Retinal pigment epithelial cell (primary cell): ENCODE results near the gene LRIG2.
"Not testable (repeated sequence)": the region's sequence is repeated elsewhere in the genome, so short reads cannot be mapped to it uniquely, and the experiment has no call there.

ENCODE experiments used
- DNase-seq: peaks from one replicate; pipeline ENCODE4 v3.0.0-alpha.2; 2010; ENCODE audit warnings: low read depth
- H3K4me3 ChIP-seq: 2 replicates; pipeline ENCODE4 v1.5.1; 2011; ENCODE audit warnings: mild to moderate bottlenecking, low read length, control low read depth, moderate library complexity
- CTCF ChIP-seq: conservative IDR thresholded peaks from 2 replicates; pipeline ENCODE4 v1.5.1; 2011; ENCODE audit warnings: low read depth, low read length, control low read depth, inconsistent platforms

Gene LRIG2

DNA sequence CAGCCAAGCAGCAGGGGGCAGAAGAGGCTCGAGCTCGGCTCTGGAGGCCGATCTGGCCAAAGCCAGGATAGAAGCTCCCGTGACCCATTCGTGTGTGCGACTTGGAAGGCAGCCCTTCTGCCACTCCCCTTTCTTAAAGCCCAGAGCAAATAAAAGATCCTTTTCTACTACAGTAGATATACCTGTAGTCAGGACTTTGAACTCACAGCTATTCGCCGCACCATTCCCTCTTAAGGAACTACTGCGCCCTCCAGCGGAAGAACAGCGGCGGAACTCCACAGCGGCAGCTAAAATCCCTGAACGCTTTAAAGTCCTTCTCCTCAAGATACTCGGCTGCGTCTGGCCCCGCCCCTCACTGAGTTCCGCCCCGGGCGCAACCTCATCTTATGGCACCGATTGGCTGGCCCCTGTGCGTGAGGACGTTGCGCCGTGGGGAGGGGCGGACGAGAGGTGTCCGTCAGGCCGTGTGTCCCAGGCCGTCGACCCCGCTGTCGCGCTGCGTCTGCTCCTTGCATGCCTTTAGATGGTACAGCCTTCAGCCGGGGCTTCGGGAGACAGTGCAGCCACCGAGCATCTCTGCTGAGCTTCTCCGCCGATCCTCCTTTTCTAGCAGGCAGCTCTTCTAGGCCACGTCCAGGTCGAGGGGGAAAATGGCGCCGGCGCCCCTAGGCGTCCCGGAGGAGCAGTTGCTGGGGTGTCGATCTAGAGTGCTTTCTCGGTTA lies at the start of gene LRIG2:
LRIG2 (plus strand) TSS at position 442 of the 722 bp plus-strand sequence; CDS start at position 651, 209 bp downstream.
- H3K4me3 ChIP-seq, result peak within 1 kb of the TSS; percentile 95
- DNase-seq, result peak; percentile 94
- peak; percentile 75 for TF ChIP-seq CTCF

DNA sequence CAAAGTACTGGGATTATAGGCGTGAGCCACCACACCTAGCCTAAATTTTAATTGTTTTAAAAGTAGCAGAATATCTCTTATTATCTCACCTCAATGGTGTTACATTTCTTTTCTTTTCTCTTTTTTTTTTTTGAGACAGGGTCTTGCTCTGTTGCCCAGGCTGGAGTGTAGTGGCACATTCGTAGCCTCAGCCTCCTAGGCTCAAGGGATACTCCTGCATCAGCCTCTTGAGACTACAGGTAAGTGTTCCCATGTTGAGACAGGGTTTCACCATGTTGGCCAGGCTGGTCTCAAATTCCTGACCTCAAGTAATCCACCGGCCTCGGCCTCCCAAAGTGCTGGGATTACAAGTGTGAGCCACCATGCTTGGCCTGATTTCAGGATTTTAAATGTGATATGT lies 49.7 kb upstream of the LRIG2 start:
- DNase-seq, H3K4me3 ChIP-seq: not testable (repeated sequence)

DNA sequence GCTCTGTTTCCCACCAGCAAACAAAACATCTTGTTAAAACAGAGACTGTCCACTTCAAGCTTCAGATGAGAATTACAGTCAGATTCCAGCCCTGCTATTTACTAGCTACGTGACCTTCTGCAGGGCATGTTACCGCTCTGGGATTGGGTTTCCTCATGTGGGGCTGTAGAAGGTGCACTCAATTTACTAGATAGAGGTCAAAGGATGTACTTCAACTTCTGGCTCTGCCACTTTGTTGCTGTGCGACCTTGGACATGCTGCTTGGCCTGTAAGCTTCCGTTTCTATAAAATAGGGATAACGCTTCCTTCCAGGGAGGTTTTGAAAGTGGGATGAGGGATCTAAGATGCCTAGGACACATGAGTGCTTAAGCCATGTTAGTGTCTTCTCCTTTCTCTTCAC lies 46.0 kb upstream of the LRIG2 start:
- no peak for DNase-seq
- H3K4me3 ChIP-seq, result no peak overlapping the region
- TF ChIP-seq CTCF, result no peak

DNA sequence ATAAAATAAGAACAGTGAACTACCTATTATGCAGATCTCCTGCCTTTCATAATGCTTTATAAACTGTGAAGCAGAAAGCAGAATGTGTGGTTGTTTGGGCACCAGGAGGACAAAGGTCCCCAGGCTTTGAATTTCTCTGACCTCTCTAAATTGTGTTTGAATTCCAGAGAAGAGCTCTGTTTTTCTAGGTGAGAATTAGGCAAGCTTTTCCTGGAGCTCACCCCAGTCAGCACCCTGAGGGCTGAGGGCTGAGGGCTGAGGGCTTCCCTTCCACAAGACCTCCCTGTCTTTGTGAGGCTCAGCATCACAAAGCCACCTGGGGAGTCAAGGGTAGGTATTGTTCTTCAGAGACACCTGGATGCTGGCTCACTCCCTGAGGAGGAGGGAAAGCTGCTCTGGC lies 45.5 kb upstream of the LRIG2 start:
- H3K4me3 ChIP-seq, result no peak overlapping the region
- TF ChIP-seq CTCF, result no peak
- no peak for DNase-seq

DNA sequence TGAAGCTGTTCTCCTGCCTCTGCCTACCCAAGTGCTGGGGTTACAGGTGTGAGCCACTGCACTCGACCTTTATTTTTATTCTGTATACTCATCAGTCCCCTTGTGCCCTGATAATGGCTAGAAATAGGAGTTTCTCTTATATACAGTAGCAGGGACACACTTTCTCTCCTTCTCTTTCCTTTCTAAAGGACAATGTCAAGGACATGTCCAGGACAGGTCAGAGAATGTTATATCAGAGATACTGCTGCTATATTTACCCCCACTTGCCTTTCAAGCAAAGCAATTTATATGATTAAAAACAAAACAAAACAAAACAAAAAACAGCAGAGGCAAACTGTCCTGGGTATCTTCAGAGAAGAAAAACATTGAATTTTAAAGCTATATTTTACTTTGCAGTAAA lies 43.2 kb upstream of the LRIG2 start:
- no peak for DNase-seq
- H3K4me3 ChIP-seq, result no peak overlapping the region
- TF ChIP-seq CTCF, result no peak

DNA sequence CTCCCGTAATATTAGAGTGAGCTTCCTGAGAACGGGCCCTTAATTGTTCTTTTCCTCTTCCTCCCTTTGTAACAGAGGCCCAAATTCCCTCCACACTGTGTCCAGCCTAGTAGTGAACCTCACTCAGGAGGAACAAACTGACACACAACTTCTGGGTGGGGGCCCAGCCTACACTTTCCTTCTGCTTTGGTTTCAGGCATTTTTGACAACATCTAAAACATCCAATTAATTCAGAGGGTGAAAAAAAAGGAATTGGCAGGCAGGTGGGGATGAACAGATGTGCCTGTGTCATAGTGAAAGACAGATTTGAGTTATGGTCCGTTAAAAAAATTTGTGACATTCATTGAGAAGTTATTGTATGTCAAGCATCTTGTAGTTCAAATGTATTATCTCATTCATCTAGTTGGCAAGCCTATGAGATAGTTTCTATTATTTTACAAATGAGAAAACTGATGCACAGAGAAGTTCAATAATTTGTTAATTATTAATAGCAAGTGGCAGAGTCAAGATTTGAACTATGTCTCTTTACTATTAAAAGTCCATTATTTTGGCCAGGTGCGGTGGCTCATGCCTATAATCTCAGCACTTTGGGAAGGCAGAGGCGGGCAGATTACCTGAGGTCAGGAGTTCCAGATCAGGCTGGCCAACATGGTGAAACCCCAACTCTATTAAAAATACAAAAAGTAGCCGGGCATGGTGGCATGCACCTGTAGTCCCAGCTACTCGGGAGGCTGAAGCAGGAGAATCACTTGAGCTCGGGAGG lies 41.6 kb upstream of the LRIG2 start:
- no peak overlapping the region for H3K4me3 ChIP-seq
- no peak for DNase-seq
- no peak for TF ChIP-seq CTCF

GRCh38 chr1:113035086-113035485 lies 37.9 kb upstream of the LRIG2 start:
- no peak for DNase-seq
- no peak for TF ChIP-seq CTCF
- H3K4me3 ChIP-seq, result no peak overlapping the region
